HepG2 (cell line): ENCODE measurements around the gene SECTM1. TPM values are rescaled to one million over a fixed set of nuclear protein-coding genes. Genes with fewer than 3 reads are reported as not detected.

Experiments used
- CBX2 ChIP-seq, 2 experiments: fragments of 200-600 bp in 1 of 2; sonication (generic); formaldehyde crosslinking in 1 of 2; IDR thresholded peaks; 2 replicates each; pipeline versions ENCODE4 v1.7.0 to v1.8.1; 2018 to 2022; ENCODE audit warnings: low read depth in 2 of 2, low read length in 1 of 2, mild to moderate bottlenecking in 1 of 2, missing genetic modification reagents in 1 of 2
- DMAP1 ChIP-seq: IDR thresholded peaks from 2 replicates; pipeline ENCODE4 v1.6.1; 2016
- KAT2B ChIP-seq: fragments of 150-350 bp; IDR thresholded peaks from 2 replicates; pipeline ENCODE4 v1.6.1; 2014; ENCODE audit warnings: low read depth, low read length, borderline replicate concordance
- NFKB2 ChIP-seq: sonication (generic); formaldehyde crosslinking; IDR thresholded peaks from 2 replicates; pipeline ENCODE4 v1.4.0; 2020; ENCODE audit warnings: missing genetic modification reagents, borderline replicate concordance
- PCBP1 ChIP-seq: fragments of 200-400 bp; formaldehyde crosslinking; IDR thresholded peaks from 2 replicates; pipeline ENCODE4 v1.6.1; 2017; ENCODE audit warnings: mild to moderate bottlenecking, low read depth, low read length, borderline replicate concordance
- RAD51 ChIP-seq: fragments of 450-650 bp; IDR thresholded peaks from 2 replicates; pipeline ENCODE4 v1.6.1; 2016; ENCODE audit warnings: borderline replicate concordance
- SMAD1 ChIP-seq: sonication (generic); formaldehyde crosslinking; IDR thresholded peaks from 2 replicates; pipeline ENCODE4 v1.4.0; 2020; ENCODE audit warnings: missing genetic modification reagents, low read depth, mild to moderate bottlenecking, borderline replicate concordance
- SRSF4 ChIP-seq: fragments of 200-400 bp; formaldehyde crosslinking; IDR thresholded peaks from one replicate; pipeline ENCODE4 v1.6.1; 2018; ENCODE audit warnings: mild to moderate bottlenecking, low read depth, low read length, moderate library complexity; ENCODE audit not compliant: poor library complexity, severe bottlenecking
- TCF7 ChIP-seq: sonication (generic); IDR thresholded peaks from 2 replicates; pipeline ENCODE4 v1.6.1; 2016; ENCODE audit warnings: antibody characterized with exemption, low read depth
- ZFP36L2 ChIP-seq: sonication (generic); formaldehyde crosslinking; IDR thresholded peaks from 2 replicates; pipeline ENCODE4 v1.4.0; 2020; ENCODE audit warnings: missing genetic modification reagents
- ZNF230 ChIP-seq: sonication (generic); formaldehyde crosslinking; IDR thresholded peaks from 2 replicates; pipeline ENCODE4 v1.4.0; 2020; ENCODE audit warnings: mild to moderate bottlenecking, missing genetic modification reagents
- ZNF343 ChIP-seq: sonication (generic); formaldehyde crosslinking; IDR thresholded peaks from 2 replicates; pipeline ENCODE4 v1.4.0; 2020; ENCODE audit warnings: mild to moderate bottlenecking, missing genetic modification reagents
- ZNF496 ChIP-seq: sonication (generic); formaldehyde crosslinking; IDR thresholded peaks from 2 replicates; pipeline ENCODE4 v1.8.1; 2023; ENCODE audit warnings: mild to moderate bottlenecking, moderate library complexity, missing genetic modification reagents; ENCODE audit not compliant: insufficient replicate concordance
- ZNF547 ChIP-seq: sonication (generic); formaldehyde crosslinking; IDR thresholded peaks from 2 replicates; pipeline ENCODE4 v1.5.1; 2020; ENCODE audit warnings: mild to moderate bottlenecking, missing genetic modification reagents
- ZNF737 ChIP-seq: sonication (generic); formaldehyde crosslinking; IDR thresholded peaks from 2 replicates; pipeline ENCODE4 v1.5.0; 2020; ENCODE audit warnings: missing genetic modification reagents, mild to moderate bottlenecking, borderline replicate concordance
- ZNF883 ChIP-seq: sonication (generic); formaldehyde crosslinking; IDR thresholded peaks from 2 replicates; pipeline ENCODE4 v1.5.1; 2020; ENCODE audit warnings: mild to moderate bottlenecking, missing genetic modification reagents; ENCODE audit errors: not compliant biosample characterization
- polyA plus RNA-seq, 8 experiments: library from polyadenylated mRNA; depleted of rRNA in 3 of 8; stranded (reverse) in 7 of 8; unstranded in 1 of 8; fragments of >200 nt; fragmentation: Illumina TruSeq in 4 of 8; extraction: Trizol in 4 of 8; gene quantifications; 2 replicates each; pipeline versions ENCODE4 v1.2.1 to v1.2.3, GENCODE V29; 2011 to 2016; ENCODE audit warnings: low read depth in 4 of 8, missing spikeins in 1 of 8, mixed read lengths in 1 of 8; ENCODE audit not compliant: insufficient read depth in 1 of 8
- total RNA-seq, 5 experiments: library from RNA; depleted of rRNA; stranded (reverse); fragments of >200 nt; fragmentation: Illumina TruSeq; extraction: Trizol; gene quantifications; 2 replicates each; pipeline ENCODE4 v1.2.3, GENCODE V29; 2016; ENCODE audit warnings: low read depth in 1 of 5
- TF ChIP-seq, protein P1 (sequence below): sonication (generic); formaldehyde crosslinking; IDR thresholded peaks from 2 replicates; pipeline ENCODE4 v1.4.0; 2020; ENCODE audit warnings: missing genetic modification reagents, borderline replicate concordance
- TF ChIP-seq, protein P2 (sequence below), 2 experiments: fragments of 450-650 bp in 1 of 2; sonication (generic) in 1 of 2; formaldehyde crosslinking; IDR thresholded peaks; 2 replicates each; pipeline versions ENCODE4 v1.5.0 to v1.8.0; 2020 to 2022; ENCODE audit warnings: mild to moderate bottlenecking in 1 of 2, missing genetic modification reagents in 1 of 2
- TF ChIP-seq, protein P3 (sequence below): sonication (generic); formaldehyde crosslinking; IDR thresholded peaks from 2 replicates; pipeline ENCODE4 v1.9.0; 2021; ENCODE audit warnings: mild to moderate bottlenecking, missing genetic modification reagents

SECTM1 gene
- total and polyA plus RNA-seq, 2 of the 13 experiments (the other 11 are each of a cell fraction or from before 2014, with no cell fraction given): 3.5 to 5.3 TPM

DNA sequence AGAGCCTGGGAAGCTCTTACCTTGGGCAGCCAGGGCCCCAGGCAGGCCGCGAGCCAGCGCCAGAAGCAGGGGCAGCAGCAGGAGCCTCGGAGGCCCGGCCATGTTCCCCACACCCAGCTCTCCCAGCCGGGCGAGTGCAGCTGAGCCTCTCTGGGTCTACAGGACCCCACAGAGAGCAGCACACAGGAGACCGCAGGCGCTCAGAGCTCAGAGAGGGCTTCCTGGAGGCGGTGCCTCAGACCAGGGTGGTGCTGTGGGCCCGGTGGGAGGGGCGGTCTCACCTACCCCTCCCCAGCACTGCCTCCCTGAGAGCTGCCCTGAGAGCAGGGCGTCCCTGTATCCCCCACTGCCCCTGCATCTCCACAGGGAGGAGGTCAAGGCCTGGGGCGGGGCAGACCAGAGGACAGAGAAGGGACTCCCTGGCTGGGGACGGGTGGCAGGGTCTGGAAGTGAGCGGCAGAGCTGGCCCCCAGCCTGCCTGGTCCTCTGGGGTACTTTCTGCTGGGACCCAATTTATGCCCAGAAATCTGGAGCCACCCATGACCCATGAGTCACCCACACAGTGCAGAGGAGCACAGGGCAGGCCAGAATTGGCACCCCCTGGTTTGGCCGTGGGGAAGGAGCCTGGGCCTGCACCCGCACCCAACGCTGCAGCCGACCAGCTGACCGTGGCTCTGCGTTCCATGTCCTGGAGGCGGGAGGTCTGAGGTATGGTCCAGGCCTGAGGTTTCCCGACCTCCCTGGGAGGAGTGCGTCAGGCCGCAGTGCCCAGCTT lies 16.0 kb downstream of the SECTM1 start, which contains the start of gene CD7 (continued):
- TF ChIP-seq KAT2B: no peak
- TF ChIP-seq ZNF737 (CRISPR knock-in tag): no peak
- TF ChIP-seq DMAP1 (CRISPR knock-in tag): peak; percentile 46; the same call in 1 of the 2 replicates
- TF ChIP-seq, protein P1, sequence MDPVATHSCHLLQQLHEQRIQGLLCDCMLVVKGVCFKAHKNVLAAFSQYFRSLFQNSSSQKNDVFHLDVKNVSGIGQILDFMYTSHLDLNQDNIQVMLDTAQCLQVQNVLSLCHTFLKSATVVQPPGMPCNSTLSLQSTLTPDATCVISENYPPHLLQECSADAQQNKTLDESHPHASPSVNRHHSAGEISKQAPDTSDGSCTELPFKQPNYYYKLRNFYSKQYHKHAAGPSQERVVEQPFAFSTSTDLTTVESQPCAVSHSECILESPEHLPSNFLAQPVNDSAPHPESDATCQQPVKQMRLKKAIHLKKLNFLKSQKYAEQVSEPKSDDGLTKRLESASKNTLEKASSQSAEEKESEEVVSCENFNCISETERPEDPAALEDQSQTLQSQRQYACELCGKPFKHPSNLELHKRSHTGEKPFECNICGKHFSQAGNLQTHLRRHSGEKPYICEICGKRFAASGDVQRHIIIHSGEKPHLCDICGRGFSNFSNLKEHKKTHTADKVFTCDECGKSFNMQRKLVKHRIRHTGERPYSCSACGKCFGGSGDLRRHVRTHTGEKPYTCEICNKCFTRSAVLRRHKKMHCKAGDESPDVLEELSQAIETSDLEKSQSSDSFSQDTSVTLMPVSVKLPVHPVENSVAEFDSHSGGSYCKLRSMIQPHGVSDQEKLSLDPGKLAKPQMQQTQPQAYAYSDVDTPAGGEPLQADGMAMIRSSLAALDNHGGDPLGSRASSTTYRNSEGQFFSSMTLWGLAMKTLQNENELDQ: no peak
- peak; percentile 89 for TF ChIP-seq ZNF343 (CRISPR knock-in tag)
- TF ChIP-seq CBX2 (IDR thresholded peaks at IDR 0.05; ENCODE audit: low read depth, low read length): no peak
- TF ChIP-seq CBX2 (CRISPR knock-in tag; IDR thresholded peaks at IDR 0.05; ENCODE audit: low read depth): 0 out of 2 replicates have a peak, but pooled peaks have one; percentile 26
- TF ChIP-seq TCF7: no peak
- TF ChIP-seq ZNF883: peak; percentile 77
- TF ChIP-seq SRSF4: no peak
- TF ChIP-seq SMAD1: no peak; the same call in 1 of the 2 replicates
- TF ChIP-seq PCBP1: peak; percentile 69; the same call in 1 of the 2 replicates
- peak; percentile 67 for TF ChIP-seq ZNF547 (CRISPR knock-in tag)
- TF ChIP-seq ZFP36L2 (CRISPR knock-in tag): no peak
- TF ChIP-seq ZNF230 (CRISPR knock-in tag): peak; percentile 59; the same call in 1 of the 2 replicates
- TF ChIP-seq, protein P2, sequence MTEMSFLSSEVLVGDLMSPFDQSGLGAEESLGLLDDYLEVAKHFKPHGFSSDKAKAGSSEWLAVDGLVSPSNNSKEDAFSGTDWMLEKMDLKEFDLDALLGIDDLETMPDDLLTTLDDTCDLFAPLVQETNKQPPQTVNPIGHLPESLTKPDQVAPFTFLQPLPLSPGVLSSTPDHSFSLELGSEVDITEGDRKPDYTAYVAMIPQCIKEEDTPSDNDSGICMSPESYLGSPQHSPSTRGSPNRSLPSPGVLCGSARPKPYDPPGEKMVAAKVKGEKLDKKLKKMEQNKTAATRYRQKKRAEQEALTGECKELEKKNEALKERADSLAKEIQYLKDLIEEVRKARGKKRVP (CRISPR knock-in tag; IDR thresholded peaks at IDR 0.05): no peak
- TF ChIP-seq, protein P3, sequence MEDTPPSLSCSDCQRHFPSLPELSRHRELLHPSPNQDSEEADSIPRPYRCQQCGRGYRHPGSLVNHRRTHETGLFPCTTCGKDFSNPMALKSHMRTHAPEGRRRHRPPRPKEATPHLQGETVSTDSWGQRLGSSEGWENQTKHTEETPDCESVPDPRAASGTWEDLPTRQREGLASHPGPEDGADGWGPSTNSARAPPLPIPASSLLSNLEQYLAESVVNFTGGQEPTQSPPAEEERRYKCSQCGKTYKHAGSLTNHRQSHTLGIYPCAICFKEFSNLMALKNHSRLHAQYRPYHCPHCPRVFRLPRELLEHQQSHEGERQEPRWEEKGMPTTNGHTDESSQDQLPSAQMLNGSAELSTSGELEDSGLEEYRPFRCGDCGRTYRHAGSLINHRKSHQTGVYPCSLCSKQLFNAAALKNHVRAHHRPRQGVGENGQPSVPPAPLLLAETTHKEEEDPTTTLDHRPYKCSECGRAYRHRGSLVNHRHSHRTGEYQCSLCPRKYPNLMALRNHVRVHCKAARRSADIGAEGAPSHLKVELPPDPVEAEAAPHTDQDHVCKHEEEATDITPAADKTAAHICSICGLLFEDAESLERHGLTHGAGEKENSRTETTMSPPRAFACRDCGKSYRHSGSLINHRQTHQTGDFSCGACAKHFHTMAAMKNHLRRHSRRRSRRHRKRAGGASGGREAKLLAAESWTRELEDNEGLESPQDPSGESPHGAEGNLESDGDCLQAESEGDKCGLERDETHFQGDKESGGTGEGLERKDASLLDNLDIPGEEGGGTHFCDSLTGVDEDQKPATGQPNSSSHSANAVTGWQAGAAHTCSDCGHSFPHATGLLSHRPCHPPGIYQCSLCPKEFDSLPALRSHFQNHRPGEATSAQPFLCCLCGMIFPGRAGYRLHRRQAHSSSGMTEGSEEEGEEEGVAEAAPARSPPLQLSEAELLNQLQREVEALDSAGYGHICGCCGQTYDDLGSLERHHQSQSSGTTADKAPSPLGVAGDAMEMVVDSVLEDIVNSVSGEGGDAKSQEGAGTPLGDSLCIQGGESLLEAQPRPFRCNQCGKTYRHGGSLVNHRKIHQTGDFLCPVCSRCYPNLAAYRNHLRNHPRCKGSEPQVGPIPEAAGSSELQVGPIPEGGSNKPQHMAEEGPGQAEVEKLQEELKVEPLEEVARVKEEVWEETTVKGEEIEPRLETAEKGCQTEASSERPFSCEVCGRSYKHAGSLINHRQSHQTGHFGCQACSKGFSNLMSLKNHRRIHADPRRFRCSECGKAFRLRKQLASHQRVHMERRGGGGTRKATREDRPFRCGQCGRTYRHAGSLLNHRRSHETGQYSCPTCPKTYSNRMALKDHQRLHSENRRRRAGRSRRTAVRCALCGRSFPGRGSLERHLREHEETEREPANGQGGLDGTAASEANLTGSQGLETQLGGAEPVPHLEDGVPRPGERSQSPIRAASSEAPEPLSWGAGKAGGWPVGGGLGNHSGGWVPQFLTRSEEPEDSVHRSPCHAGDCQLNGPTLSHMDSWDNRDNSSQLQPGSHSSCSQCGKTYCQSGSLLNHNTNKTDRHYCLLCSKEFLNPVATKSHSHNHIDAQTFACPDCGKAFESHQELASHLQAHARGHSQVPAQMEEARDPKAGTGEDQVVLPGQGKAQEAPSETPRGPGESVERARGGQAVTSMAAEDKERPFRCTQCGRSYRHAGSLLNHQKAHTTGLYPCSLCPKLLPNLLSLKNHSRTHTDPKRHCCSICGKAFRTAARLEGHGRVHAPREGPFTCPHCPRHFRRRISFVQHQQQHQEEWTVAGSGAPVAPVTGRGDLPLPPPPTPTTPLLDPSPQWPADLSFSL (CRISPR knock-in tag): no peak
- TF ChIP-seq RAD51: no peak
- no peak; the same call in 1 of the 2 replicates for TF ChIP-seq NFKB2 (CRISPR knock-in tag)
- TF ChIP-seq ZNF496 (CRISPR knock-in tag): no peak
